ENCODE data around the gene OR10J1.

The OR10J1 gene

DNA sequence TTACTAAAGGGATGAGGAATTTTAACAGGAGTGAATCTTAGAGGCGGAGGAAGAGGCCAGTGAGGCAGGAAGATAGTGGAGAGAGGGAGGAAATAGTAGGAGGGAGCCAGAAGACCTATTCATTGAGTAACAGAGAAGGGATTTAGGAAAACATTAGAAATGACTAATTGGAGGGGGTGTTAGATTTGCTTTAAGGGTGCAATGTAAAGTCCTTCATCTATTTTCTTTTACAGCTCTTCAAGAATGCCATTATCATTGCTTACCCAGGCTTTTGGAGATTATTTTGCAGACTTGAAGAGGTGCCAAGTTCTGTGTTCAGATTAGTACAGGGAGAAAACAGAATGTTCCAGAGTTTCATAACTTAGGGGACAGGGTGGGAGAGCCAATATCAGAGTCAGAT, 33.8 kb downstream of the OR10J1 start:
- no peak for ATAC-seq
- TF ChIP-seq ZNF8 (CRISPR knock-in tag; IDR thresholded peaks at IDR 0.05) = no peak

- ATAC-seq = no peak
- TF ChIP-seq CSDC2 (CRISPR knock-in tag; IDR thresholded peaks at IDR 0.05) (no peak), OSR1 (CRISPR knock-in tag; IDR thresholded peaks at IDR 0.05) (no peak), SNAI2 (CRISPR knock-in tag; IDR thresholded peaks at IDR 0.05) (no peak), CSRNP3 (CRISPR knock-in tag; IDR thresholded peaks at IDR 0.05) (no peak), CREB5 (CRISPR knock-in tag; IDR thresholded peaks at IDR 0.05; ENCODE audit: low read depth) (no peak), ZNF565 (CRISPR knock-in tag; conservative IDR thresholded peaks at IDR 0.05; ENCODE audit: low read depth) (no peak), TCF4 (CRISPR knock-in tag; IDR thresholded peaks at IDR 0.05; ENCODE audit: borderline replicate concordance) (no peak), ESRRG (CRISPR knock-in tag; IDR thresholded peaks at IDR 0.05) (no peak), ZFP30 (CRISPR knock-in tag; IDR thresholded peaks at IDR 0.05) (no peak), GLIS3 (CRISPR knock-in tag; IDR thresholded peaks at IDR 0.05) (no peak), ARNTL (CRISPR knock-in tag; IDR thresholded peaks at IDR 0.05; ENCODE audit: borderline replicate concordance, low read depth) (no peak), ZFP3 (CRISPR knock-in tag; IDR thresholded peaks at IDR 0.05) (no peak)
- TF ChIP-seq, protein P1, sequence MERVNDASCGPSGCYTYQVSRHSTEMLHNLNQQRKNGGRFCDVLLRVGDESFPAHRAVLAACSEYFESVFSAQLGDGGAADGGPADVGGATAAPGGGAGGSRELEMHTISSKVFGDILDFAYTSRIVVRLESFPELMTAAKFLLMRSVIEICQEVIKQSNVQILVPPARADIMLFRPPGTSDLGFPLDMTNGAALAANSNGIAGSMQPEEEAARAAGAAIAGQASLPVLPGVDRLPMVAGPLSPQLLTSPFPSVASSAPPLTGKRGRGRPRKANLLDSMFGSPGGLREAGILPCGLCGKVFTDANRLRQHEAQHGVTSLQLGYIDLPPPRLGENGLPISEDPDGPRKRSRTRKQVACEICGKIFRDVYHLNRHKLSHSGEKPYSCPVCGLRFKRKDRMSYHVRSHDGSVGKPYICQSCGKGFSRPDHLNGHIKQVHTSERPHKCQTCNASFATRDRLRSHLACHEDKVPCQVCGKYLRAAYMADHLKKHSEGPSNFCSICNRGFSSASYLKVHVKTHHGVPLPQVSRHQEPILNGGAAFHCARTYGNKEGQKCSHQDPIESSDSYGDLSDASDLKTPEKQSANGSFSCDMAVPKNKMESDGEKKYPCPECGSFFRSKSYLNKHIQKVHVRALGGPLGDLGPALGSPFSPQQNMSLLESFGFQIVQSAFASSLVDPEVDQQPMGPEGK (CRISPR knock-in tag; IDR thresholded peaks at IDR 0.05; ENCODE audit: borderline replicate concordance) = no peak
Observed at GRCh38 chr1:159474926-159475325, 35.4 kb downstream of the OR10J1 start.

DNA sequence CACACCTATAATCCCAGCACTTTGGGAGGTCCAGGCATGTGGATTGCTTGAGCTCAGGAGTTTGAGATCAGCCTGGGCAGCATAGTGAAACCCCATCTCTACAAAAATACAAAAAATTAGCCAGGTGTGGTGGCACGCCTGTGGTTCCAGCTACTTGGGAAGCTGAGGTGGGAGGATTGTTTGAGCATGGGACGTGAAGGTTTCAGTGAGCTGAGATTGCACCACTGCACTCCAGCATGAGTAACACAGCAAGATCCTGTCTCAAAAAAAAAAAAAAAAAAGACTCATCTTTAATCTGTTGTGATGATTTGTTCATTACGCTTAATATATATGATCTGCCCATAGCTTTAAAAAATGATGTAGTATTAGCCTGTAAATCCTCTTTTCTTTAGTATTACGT, 44.0 kb downstream of the OR10J1 start:
- TF ChIP-seq TCF4 (CRISPR knock-in tag; IDR thresholded peaks at IDR 0.05; ENCODE audit: borderline replicate concordance) (no peak), ZFP3 (CRISPR knock-in tag; IDR thresholded peaks at IDR 0.05) (no peak), SNAI2 (CRISPR knock-in tag; IDR thresholded peaks at IDR 0.05) (no peak), POU6F1 (CRISPR knock-in tag; IDR thresholded peaks at IDR 0.05; ENCODE audit: borderline replicate concordance, low read depth) (no peak), ZNF565 (CRISPR knock-in tag; conservative IDR thresholded peaks at IDR 0.05; ENCODE audit: low read depth) (no peak), ZC3H10 (CRISPR knock-in tag; IDR thresholded peaks at IDR 0.05) (no peak), PPARA (CRISPR knock-in tag; IDR thresholded peaks at IDR 0.05; ENCODE audit: borderline replicate concordance) (no peak), CREB5 (CRISPR knock-in tag; IDR thresholded peaks at IDR 0.05; ENCODE audit: low read depth) (no peak)
- TF ChIP-seq, protein P1 (CRISPR knock-in tag; IDR thresholded peaks at IDR 0.05; ENCODE audit: borderline replicate concordance) = no peak
- ATAC-seq = no peak

All from SK-N-SH treated with all-trans-retinoic acid at 6 μM for 48 hours (cell line).